PC-9 (cell line): ENCODE measurements around the gene ATOH8. TPM values are rescaled to one million over a fixed set of nuclear protein-coding genes. Genes with fewer than 3 reads are reported as not detected.

Experiments
- BruUV-seq: library from RNA; stranded (reverse); fragments of 400-500 nt; replicated peaks from 2 replicates; lab custom pipeline; 2021; lab: Mats Ljungman, UMichigan
- CTCF ChIA-PET: fragments of 300-600 bp; sonication (Branson Sonifier 250); formaldehyde crosslinking; loops from one replicate; lab custom pipeline; 2022; ENCODE audit warnings: antibody characterized with exemption; lab: Charles Lee
- POLR2A ChIA-PET: fragments of 300-600 bp; sonication (Branson Sonifier 250); formaldehyde crosslinking; loops from one replicate; lab custom pipeline; 2022; ENCODE audit warnings: antibody characterized with exemption; ENCODE audit not compliant: unreplicated experiment; lab: Charles Lee
- DNase-seq, 2 experiments: peaks; one replicate each; pipeline versions ENCODE4 v3.0.0 to v3.0.0-alpha.2; 2015 to 2022; ENCODE audit warnings: mixed read lengths in 1 of 2
- H2AFZ ChIP-seq: fragments of 200-600 bp; sonication (generic); 2 replicates; pipeline ENCODE4 v1.8.1; 2017; ENCODE audit warnings: antibody characterized with exemption
- H3F3A ChIP-seq: fragments of 200-600 bp; sonication (generic); 2 replicates; pipeline ENCODE4 v1.8.1; 2017; ENCODE audit warnings: antibody characterized with exemption, mild to moderate bottlenecking, low read depth; ENCODE audit not compliant: insufficient read depth
- H3K27ac ChIP-seq: fragments of 200-600 bp; sonication (generic); 2 replicates; pipeline ENCODE4 v1.6.1; 2016; ENCODE audit warnings: mixed run types
- H3K27me3 ChIP-seq: fragments of 200-600 bp; sonication (generic); 2 replicates; pipeline ENCODE4 v1.6.1; 2016; ENCODE audit warnings: low read depth, mixed run types; ENCODE audit not compliant: insufficient read depth
- H3K36me3 ChIP-seq: fragments of 200-600 bp; sonication (generic); 2 replicates; pipeline ENCODE4 v1.6.1; 2016; ENCODE audit warnings: low read depth, mixed run types
- H3K4me1 ChIP-seq: fragments of 200-600 bp; sonication (generic); replicated peaks from 2 replicates; pipeline ENCODE4 v1.6.1; 2016; ENCODE audit warnings: mixed run types; ENCODE audit not compliant: insufficient read depth
- H3K4me2 ChIP-seq: fragments of 200-600 bp; sonication (generic); 2 replicates; pipeline ENCODE4 v1.6.1; 2017; ENCODE audit warnings: mixed run types
- H3K4me3 ChIP-seq: fragments of 200-600 bp; sonication (generic); 2 replicates; pipeline ENCODE4 v1.6.1; 2016; ENCODE audit warnings: mixed run types
- H3K79me2 ChIP-seq: fragments of 200-600 bp; sonication (generic); 2 replicates; pipeline ENCODE4 v1.6.1; 2017; ENCODE audit warnings: low read depth, mixed run types
- H3K9me2 ChIP-seq: fragments of 200-600 bp; sonication (generic); 2 replicates; pipeline ENCODE4 v1.8.1; 2017; ENCODE audit warnings: mild to moderate bottlenecking; ENCODE audit not compliant: insufficient read depth
- H3K9me3 ChIP-seq: fragments of 200-600 bp; sonication (generic); 2 replicates; pipeline ENCODE4 v1.8.1; 2016; ENCODE audit warnings: low read depth; ENCODE audit not compliant: insufficient read depth
- H4K20me1 ChIP-seq: fragments of 200-600 bp; sonication (generic); 2 replicates; pipeline ENCODE4 v1.8.1; 2017; ENCODE audit not compliant: insufficient read depth
- EZH2 ChIP-seq: fragments of 200-600 bp; sonication (generic); IDR thresholded peaks from 2 replicates; pipeline ENCODE4 v1.8.0; 2017; ENCODE audit warnings: antibody characterized with exemption, low read depth
- intact Hi-C: fragments of 100-400 bp; cut with micrococcal nuclease; formaldehyde crosslinking; loops from one replicate; pipeline ENCODE4 v1.10.0; 2022; ENCODE audit not compliant: unreplicated experiment
- total RNA-seq: library from RNA; stranded (reverse); gene quantifications from 2 replicates; pipeline ENCODE4 v1.2.3, GENCODE V29; 2021
- TF ChIP-seq, protein P1 (sequence below): fragments of 200-600 bp; sonication (generic); conservative IDR thresholded peaks from 2 replicates; pipeline ENCODE4 v1.6.1; 2017; ENCODE audit warnings: mixed run types, antibody characterized with exemption, mild to moderate bottlenecking, moderate library complexity

Gene ATOH8
- total RNA-seq, 1 experiment from 2014 or later: not detected

DNA sequence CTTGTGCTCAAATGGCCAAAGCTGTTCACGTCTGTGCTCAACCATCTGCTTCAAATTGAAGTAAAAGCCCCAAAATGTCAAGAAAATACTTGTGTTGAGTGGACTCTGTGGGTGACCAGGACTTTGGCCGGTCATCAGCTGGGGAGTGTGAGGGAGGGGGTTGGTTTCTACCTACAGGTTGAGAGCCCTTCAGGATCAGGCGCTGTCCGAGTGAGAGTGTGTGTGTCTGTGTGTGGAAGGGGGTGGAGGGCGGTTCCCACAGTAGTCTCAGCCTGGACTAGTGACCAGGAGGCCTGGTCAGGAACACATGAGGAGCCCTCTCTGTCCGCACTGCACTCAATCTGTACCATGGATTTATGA lies 34.2 kb downstream of the ATOH8 start:
- Histone ChIP-seq H3K4me3 (no peak overlapping the region), H3K79me2 (no peaks in the 10 kb centered on the region), H3K27me3 (no peaks in the 10 kb centered on the region; the same call in 1 of the 2 replicates), H3K4me2 (no peak overlapping the region), H3K9me2 (no peaks in the 10 kb centered on the region), H3F3A (no peaks in the 10 kb centered on the region), H4K20me1 (no peaks in the 10 kb centered on the region), H3K4me1 (0 out of 2 replicates have a peak, but pooled peaks cover 4% of the 10 kb centered on the region), H2AFZ (no peak overlapping the region), H3K9me3 (no peaks in the 10 kb centered on the region), H3K36me3 (no peaks in the 10 kb centered on the region), H3K27ac (no peak overlapping the region)
- ChIA-PET POLR2A (no interaction called here), CTCF (no interaction called here)
- intact Hi-C loops: no loop called here
- TF ChIP-seq, protein P1, sequence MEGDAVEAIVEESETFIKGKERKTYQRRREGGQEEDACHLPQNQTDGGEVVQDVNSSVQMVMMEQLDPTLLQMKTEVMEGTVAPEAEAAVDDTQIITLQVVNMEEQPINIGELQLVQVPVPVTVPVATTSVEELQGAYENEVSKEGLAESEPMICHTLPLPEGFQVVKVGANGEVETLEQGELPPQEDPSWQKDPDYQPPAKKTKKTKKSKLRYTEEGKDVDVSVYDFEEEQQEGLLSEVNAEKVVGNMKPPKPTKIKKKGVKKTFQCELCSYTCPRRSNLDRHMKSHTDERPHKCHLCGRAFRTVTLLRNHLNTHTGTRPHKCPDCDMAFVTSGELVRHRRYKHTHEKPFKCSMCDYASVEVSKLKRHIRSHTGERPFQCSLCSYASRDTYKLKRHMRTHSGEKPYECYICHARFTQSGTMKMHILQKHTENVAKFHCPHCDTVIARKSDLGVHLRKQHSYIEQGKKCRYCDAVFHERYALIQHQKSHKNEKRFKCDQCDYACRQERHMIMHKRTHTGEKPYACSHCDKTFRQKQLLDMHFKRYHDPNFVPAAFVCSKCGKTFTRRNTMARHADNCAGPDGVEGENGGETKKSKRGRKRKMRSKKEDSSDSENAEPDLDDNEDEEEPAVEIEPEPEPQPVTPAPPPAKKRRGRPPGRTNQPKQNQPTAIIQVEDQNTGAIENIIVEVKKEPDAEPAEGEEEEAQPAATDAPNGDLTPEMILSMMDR: no peak
- no peak for TF ChIP-seq EZH2
- no peak for DNase-seq
- BruUV-seq: no TSS peak

DNA sequence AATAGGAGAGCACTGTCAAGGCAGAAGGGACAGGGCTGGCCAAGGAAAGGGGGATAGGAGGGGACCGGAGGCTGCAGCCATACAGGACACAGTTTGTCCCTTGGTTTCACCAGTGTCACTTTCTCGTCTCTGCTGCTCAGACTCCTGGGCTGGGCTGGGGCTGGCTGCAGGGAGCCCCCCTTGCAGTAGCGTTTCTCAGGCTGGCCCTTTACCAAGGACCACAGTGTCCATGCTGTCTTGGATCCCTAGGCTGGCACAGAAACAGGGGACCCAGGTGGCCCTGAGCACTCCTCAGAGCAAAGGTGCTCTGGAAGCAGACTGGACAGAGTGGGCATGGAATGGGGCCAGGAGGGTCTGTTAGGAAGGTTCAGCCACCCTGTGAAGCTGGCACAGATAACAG lies 34.8 kb downstream of the ATOH8 start:
- Histone ChIP-seq H2AFZ (no peak overlapping the region), H3F3A (no peaks in the 10 kb centered on the region), H3K27me3 (no peaks in the 10 kb centered on the region; the same call in 1 of the 2 replicates), H3K4me1 (0 out of 2 replicates have a peak, but pooled peaks cover 4% of the 10 kb centered on the region), H3K79me2 (no peaks in the 10 kb centered on the region), H3K9me2 (no peaks in the 10 kb centered on the region), H4K20me1 (no peaks in the 10 kb centered on the region), H3K4me3 (no peak overlapping the region), H3K27ac (no peak overlapping the region), H3K36me3 (no peaks in the 10 kb centered on the region), H3K9me3 (no peaks in the 10 kb centered on the region), H3K4me2 (no peak overlapping the region)
- ChIA-PET POLR2A (no interaction called here), CTCF (no interaction called here)
- no TSS peak for BruUV-seq
- DNase-seq: no peak
- no peak for TF ChIP-seq EZH2
- TF ChIP-seq, protein P1: no peak
- intact Hi-C loops: no loop called here

DNA sequence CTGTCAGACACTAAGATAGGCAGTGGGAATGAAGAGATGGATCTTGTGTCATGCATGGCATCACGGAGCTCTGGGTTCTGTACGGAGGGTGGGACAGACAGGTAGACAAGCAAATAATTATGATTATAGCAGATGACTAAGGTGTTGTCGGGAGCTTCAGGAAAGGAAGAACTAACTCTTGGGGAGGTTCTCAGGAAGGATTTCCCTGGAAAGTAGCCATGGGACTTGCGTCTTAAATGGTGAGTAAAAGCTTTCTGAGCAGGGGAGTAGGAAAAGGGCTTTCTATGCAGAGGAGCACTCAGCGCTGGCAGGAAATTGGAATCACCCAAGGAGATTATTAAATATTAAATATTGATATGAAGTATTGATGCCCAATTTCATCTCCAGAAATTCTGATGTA lies 35.5 kb downstream of the ATOH8 start:
- Histone ChIP-seq H3K4me1 (0 out of 2 replicates have a peak, but pooled peaks cover 4% of the 10 kb centered on the region), H3K4me3 (no peak overlapping the region), H3K27ac (no peak overlapping the region), H3K36me3 (no peaks in the 10 kb centered on the region), H3K79me2 (no peaks in the 10 kb centered on the region), H2AFZ (no peak overlapping the region), H4K20me1 (no peaks in the 10 kb centered on the region), H3F3A (no peaks in the 10 kb centered on the region), H3K4me2 (no peak overlapping the region), H3K9me3 (no peaks in the 10 kb centered on the region), H3K9me2 (no peaks in the 10 kb centered on the region), H3K27me3 (no peaks in the 10 kb centered on the region; the same call in 1 of the 2 replicates)
- ChIA-PET CTCF (no interaction called here), POLR2A (interaction anchor here (0.6 kb wide), 1 partner anchor 219 kb away, joined by 4 read pairs; no protein-coding TSS in a partner anchor)
- intact Hi-C loops: no loop called here
- BruUV-seq: no TSS peak
- no peak for DNase-seq
- TF ChIP-seq, protein P1: no peak
- no peak for TF ChIP-seq EZH2
